ENCODE measurements around the gene LARP4B.

Gene LARP4B

DNA sequence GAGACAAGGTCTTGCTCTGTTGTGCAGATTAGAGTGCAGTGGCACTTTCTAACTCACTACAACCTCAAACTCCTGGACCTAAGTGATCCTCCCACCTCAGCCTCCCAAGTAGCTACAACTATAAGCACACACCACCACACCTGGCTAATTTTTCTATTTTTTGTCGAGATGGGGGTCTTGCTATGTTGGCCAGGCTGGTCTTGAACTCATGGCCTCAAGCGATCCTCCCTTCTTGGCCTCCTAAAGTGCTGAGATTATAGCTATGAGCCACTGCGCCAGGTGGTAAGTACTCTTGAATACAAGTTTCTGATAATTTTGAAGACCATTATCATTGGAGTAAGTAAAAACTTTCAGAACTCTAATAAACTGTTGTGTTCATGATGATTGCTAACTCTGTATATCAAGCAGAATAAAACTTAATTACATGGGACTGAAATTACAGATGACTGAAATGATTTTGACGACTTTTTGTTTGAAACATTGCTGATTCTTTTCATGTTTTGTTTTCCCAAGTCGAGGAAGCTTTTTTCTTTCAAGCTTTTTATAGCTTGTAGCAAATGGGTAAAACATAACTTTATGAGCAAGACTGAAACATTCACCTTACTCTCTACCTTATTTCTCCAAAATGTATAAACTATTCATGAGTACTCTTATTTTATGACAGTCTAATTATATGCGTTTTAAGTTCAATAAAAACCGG lies 14.6 kb downstream of the LARP4B start:
- H3K27ac ChIP-seq = peak overlapping the region; percentile 44
- TF ChIP-seq, protein P1, sequence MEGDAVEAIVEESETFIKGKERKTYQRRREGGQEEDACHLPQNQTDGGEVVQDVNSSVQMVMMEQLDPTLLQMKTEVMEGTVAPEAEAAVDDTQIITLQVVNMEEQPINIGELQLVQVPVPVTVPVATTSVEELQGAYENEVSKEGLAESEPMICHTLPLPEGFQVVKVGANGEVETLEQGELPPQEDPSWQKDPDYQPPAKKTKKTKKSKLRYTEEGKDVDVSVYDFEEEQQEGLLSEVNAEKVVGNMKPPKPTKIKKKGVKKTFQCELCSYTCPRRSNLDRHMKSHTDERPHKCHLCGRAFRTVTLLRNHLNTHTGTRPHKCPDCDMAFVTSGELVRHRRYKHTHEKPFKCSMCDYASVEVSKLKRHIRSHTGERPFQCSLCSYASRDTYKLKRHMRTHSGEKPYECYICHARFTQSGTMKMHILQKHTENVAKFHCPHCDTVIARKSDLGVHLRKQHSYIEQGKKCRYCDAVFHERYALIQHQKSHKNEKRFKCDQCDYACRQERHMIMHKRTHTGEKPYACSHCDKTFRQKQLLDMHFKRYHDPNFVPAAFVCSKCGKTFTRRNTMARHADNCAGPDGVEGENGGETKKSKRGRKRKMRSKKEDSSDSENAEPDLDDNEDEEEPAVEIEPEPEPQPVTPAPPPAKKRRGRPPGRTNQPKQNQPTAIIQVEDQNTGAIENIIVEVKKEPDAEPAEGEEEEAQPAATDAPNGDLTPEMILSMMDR (conservative IDR thresholded peaks at IDR 0.05) = no peak

DNA sequence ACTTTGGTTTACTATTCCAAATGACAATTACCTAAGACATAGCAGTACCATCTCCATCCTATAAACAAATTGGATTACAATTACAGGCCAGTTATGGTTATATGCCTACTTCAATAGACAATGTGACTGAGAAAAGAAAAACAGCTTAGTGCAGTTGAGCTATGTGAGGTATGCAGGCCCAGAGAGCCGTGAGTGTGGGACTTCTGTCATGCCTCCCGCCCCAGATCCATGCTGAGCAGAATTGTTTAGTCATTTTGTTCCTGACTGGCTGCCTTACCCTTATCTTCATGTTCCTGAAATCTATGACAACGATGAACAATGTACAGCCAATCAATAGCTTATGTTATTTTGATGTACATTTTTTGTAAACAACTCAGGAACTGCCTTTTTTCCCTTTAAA lies 21.7 kb downstream of the LARP4B start:
- no peak overlapping the region for H3K27ac ChIP-seq
- TF ChIP-seq, protein P1 (conservative IDR thresholded peaks at IDR 0.05) = no peak

DNA sequence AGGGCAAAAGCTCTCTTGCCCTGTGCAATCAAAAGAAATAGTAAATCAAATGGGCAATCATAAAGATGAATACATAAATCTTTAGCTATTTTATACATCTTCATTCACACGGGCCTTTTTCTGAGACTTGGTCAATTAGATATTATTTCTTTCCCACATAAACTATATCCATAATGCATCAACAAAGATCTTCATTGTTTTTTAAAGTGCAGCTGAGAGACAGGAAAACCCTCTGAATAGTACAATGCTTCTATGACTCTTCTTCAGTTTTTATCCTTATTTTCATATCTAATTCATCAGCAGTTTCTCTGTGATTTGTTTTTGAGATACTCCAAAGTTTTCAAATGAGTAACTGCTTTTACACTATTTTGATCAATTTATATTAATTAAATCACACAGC lies 25.5 kb downstream of the LARP4B start:
- TF ChIP-seq, protein P1 (conservative IDR thresholded peaks at IDR 0.05) = no peak
- no peak overlapping the region for H3K27ac ChIP-seq

DNA sequence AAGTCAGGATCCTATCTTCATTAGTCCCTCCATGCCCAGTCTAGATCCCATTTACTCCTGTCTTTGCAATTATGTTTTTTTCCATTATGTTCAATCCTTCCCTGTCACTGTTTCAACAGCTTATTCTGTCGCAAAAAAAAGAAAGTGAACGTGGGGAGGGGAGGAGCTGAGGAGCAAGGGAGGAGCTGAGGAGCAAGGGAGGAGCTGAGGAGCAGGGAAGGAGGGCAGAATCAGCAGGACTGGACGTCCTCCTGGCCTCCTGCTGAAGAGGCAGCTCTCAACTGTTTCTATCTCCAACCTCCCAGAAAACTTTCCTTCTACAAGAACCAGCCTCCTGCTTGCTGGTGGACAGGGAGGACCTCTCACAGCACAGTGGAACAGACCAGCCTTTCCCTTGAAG lies 26.0 kb downstream of the LARP4B start:
- H3K27ac ChIP-seq = no peak overlapping the region

DNA sequence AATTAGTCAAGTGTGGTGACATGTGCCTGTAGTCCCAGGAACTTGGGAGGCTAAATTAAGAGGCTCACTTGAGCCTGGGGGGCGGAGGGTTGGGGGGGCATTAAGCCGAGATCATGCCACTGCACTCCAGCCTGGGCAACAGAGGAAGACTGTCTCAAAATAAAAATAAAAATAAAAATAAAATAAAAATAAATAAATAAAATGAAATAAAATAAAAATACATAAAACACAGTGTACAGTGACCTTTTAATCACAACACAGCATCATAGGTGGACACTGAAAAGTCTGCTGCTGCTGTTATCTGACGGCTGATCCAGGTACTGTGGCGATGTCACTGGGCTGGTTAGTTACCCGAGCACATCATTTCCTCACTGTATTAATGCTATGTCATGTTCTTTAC lies 27.1 kb downstream of the LARP4B start:
- TF ChIP-seq, protein P1 (conservative IDR thresholded peaks at IDR 0.05) = no peak
- H3K27ac ChIP-seq = no peak overlapping the region

More for the DNA sequence above, 26.0 kb downstream of the LARP4B start:
- TF ChIP-seq, protein P1 (conservative IDR thresholded peaks at IDR 0.05) = no peak

DNA sequence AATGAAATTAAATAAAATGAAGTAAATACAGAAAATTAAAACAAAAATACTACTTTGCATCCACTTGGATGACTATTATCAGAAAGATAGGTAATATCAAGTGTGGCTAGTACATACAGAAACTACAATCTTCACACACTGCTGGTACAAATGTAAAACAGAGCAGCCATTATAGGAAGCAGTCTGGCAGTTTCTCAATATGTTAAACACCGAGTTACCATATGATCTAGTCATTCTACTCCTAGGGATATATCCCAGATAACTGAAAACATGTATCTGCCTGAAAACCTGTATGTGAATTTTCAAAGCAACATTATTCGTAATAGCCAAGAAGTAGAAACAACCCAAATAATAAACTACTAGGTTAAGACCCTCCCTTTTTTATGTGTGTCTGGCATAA lies 33.4 kb downstream of the LARP4B start:
- TF ChIP-seq, protein P1 (conservative IDR thresholded peaks at IDR 0.05) = no peak
- H3K27ac ChIP-seq = no peak overlapping the region; the same call in 1 of the 2 replicates

DNA sequence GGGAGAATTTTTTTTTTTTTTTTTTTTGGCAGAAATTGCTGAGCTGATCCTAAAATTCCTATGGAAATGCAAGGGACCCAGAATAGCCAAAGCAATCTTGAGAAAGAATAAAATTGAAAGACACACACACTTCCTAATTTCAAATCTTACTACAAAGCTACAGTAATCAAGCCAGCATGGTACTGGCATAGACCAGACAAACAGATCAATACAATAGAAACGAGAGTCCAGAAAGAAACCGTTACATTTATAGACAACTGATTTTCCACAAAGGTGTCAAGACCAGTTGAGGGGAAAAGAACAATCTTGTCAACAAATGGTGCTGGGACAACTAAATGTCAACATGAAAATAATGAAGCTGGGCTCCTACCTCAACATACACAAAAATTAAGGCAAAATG lies 34.5 kb downstream of the LARP4B start:
- no peak overlapping the region for H3K27ac ChIP-seq
- TF ChIP-seq, protein P1 (conservative IDR thresholded peaks at IDR 0.05) = no peak

All from VCaP (cell line).